ENCODE results near the gene KLRC3. TPM values are rescaled to one million over a fixed set of nuclear protein-coding genes. Genes with fewer than 3 reads are reported as not detected.
"Not testable (repeated sequence)": the region's sequence is repeated elsewhere in the genome, so short reads cannot be mapped to it uniquely, and the experiment has no call there.

The KLRC3 gene
- total and polyA plus RNA-seq, 2 donors (not counting 1 experiment from before 2014, with no cell fraction given) = not detected

GRCh38 chr12:10369557-10370415 lies 50.6 kb downstream of the KLRC3 start:
- H3K9ac ChIP-seq (ENCODE audit: insufficient read depth, low read length) = no peak overlapping the region
- no peaks in the 10 kb centered on the region for H3K9me3 ChIP-seq (ENCODE audit: control insufficient read depth, insufficient read depth, low read depth, low read length)
- no peak overlapping the region for H3K4me3 ChIP-seq (replicated peaks in 1 of 4; ENCODE audit: control extremely low read depth in 1 of 4, insufficient read depth in 1 of 4, low read depth in 3 of 4, low read length in 4 of 4)
- no peaks in the 10 kb centered on the region for H3K79me2 ChIP-seq (ENCODE audit: control insufficient read depth, insufficient read depth, low read length)
- peaks cover 4% of the 10 kb centered on the region for H3K4me1 ChIP-seq (ENCODE audit: control insufficient read depth, extremely low read depth, insufficient read depth, low read length)
- DNase-seq (ENCODE audit: low read depth in 2 of 2) = no peak
- no peaks in the 10 kb centered on the region for H3K36me3 ChIP-seq (ENCODE audit: control insufficient read depth, insufficient read depth, low read length)
- H3K27ac ChIP-seq (ENCODE audit: insufficient read depth, low read length) = no peak overlapping the region
- H3K4me2 ChIP-seq (ENCODE audit: extremely low read depth, insufficient read depth, low read length) = no peak overlapping the region
- H2AFZ ChIP-seq (ENCODE audit: low read length) = no peak overlapping the region
- H4K20me1 ChIP-seq (ENCODE audit: control insufficient read depth, extremely low read depth, insufficient read depth, low read length) = no peaks in the 10 kb centered on the region
- no peak for TF ChIP-seq CTCF (conservative IDR thresholded peaks at IDR 0.05 in 1 of 2, IDR thresholded peaks at IDR 0.05 in 1 of 2; ENCODE audit: low read depth in 1 of 2, low read length in 2 of 2)
- no peaks in the 10 kb centered on the region for H3K27me3 ChIP-seq (ENCODE audit: control insufficient read depth, insufficient read depth, low read length)

DNA sequence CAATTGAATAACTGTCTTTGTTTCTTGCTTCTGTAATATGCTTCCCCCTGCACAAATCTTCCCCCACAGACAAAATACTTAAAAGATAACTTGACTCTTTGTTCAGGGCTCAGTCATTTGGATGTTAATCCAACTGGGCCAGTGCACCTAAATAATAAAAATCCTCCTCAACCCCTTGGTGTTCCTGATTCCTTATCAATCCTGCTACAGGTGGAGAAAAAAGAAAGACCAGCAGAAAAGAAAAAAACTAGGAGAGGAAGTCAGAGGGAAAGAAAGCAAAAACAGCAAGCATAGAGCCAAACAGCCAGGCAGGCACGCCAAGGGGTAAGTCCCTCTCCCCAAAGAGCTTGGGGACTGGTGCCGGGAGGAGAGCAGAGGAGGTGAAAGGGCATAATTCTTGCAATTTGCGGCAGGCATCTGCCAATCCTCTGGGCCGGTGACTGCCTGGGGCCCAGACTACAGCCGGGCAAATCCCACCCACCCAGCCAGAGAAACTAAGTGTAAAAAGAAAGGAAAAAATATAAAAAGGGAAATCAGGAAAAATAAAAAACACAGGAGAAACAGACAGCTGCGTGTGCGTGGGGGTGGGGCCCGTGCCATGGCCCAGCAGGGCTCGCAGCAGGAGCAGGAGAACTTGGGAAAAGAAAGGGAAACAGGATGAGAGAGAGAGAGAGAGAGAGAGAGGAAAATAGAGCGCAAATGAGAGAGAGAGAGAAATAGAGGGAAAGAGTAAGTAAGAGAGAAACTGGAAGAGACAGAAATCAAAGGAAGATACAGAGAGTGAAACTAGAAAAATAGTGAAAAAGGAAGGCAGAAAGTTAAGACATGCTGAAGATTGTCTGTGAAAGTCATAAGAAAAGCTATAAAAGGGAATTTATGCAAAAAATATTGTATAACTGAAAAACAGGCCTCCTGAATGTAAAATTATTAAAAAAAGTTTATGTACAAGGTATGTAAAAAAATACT lies 51.9 kb downstream of the KLRC3 start:
- Histone ChIP-seq H4K20me1 (ENCODE audit: control insufficient read depth, extremely low read depth, insufficient read depth, low read length) (no peaks in the 10 kb centered on the region), H3K4me3 (replicated peaks in 1 of 4; ENCODE audit: control extremely low read depth in 1 of 4, insufficient read depth in 1 of 4, low read depth in 3 of 4, low read length in 4 of 4) (no peak overlapping the region), H2AFZ (ENCODE audit: low read length) (peak overlapping the region; percentile 11), H3K9ac (ENCODE audit: insufficient read depth, low read length) (no peak overlapping the region), H3K27me3 (ENCODE audit: control insufficient read depth, insufficient read depth, low read length) (no peaks in the 10 kb centered on the region), H3K27ac (ENCODE audit: insufficient read depth, low read length) (no peak overlapping the region), H3K4me2 (ENCODE audit: extremely low read depth, insufficient read depth, low read length) (no peak overlapping the region), H3K79me2 (ENCODE audit: control insufficient read depth, insufficient read depth, low read length) (no peaks in the 10 kb centered on the region), H3K36me3 (ENCODE audit: control insufficient read depth, insufficient read depth, low read length) (no peaks in the 10 kb centered on the region), H3K9me3 (ENCODE audit: control insufficient read depth, insufficient read depth, low read depth, low read length) (no peaks in the 10 kb centered on the region), H3K4me1 (ENCODE audit: control insufficient read depth, extremely low read depth, insufficient read depth, low read length) (peaks cover 9% of the 10 kb centered on the region)
- TF ChIP-seq EZH2 (IDR thresholded peaks at IDR 0.05; ENCODE audit: low read length, missing control alignments) (no peak), CTCF (conservative IDR thresholded peaks at IDR 0.05 in 1 of 2, IDR thresholded peaks at IDR 0.05 in 1 of 2; ENCODE audit: low read depth in 1 of 2, low read length in 2 of 2) (no peak)
- DNase-seq (ENCODE audit: low read depth in 2 of 2) = no peak

GRCh38 chr12:10367714-10368113 lies 52.7 kb downstream of the KLRC3 start:
- not testable (repeated sequence) for H3K4me1 ChIP-seq (ENCODE audit: control insufficient read depth, extremely low read depth, insufficient read depth, low read length); H3K4me2 ChIP-seq (ENCODE audit: extremely low read depth, insufficient read depth, low read length); H4K20me1 ChIP-seq (ENCODE audit: control insufficient read depth, extremely low read depth, insufficient read depth, low read length); H3K79me2 ChIP-seq (ENCODE audit: control insufficient read depth, insufficient read depth, low read length); H3K27ac ChIP-seq (ENCODE audit: insufficient read depth, low read length); DNase-seq (ENCODE audit: low read depth in 2 of 2); H3K27me3 ChIP-seq (ENCODE audit: control insufficient read depth, insufficient read depth, low read length); H3K9ac ChIP-seq (ENCODE audit: insufficient read depth, low read length); H3K4me3 ChIP-seq (replicated peaks in 1 of 4; ENCODE audit: control extremely low read depth in 1 of 4, insufficient read depth in 1 of 4, low read depth in 3 of 4, low read length in 4 of 4); H2AFZ ChIP-seq (ENCODE audit: low read length); H3K36me3 ChIP-seq (ENCODE audit: control insufficient read depth, insufficient read depth, low read length); H3K9me3 ChIP-seq (ENCODE audit: control insufficient read depth, insufficient read depth, low read depth, low read length)

Data from fibroblast of lung (primary cell).